ENCODE data around the gene PDX1. TPM values are rescaled to one million over a fixed set of nuclear protein-coding genes. Genes with fewer than 3 reads are reported as not detected.

Gene PDX1
- total RNA-seq, 1 experiment from 2014 or later = 3.4 TPM

- peak overlapping the region; percentile 86 for H3K27ac ChIP-seq (ENCODE audit: low read length)
- DNase-seq (ENCODE audit: low read depth, low spot score) (no peak), ATAC-seq (no peak)
- intact Hi-C loops (cut with micrococcal nuclease; ENCODE audit: unreplicated experiment) = no loop called here
- no peaks in the 10 kb centered on the region for H3K27me3 ChIP-seq (ENCODE audit: control insufficient read depth, insufficient read depth, low read length)
- no peaks in the 10 kb centered on the region for H3K36me3 ChIP-seq (ENCODE audit: control insufficient read depth, insufficient read depth, low read length)
- no peak for TF ChIP-seq CTCF (IDR thresholded peaks at IDR 0.05)
- no peak for TF ChIP-seq TCF7L2 (IDR thresholded peaks at IDR 0.05; ENCODE audit: low read depth, low read length)
- TF ChIP-seq REST (IDR thresholded peaks at IDR 0.05; ENCODE audit: insufficient read depth in 1 of 2, low read depth in 2 of 2, low read length in 1 of 2) = no peak
- TF ChIP-seq POLR2AphosphoS5 (IDR thresholded peaks at IDR 0.05; ENCODE audit: low read depth, low read length) = no peak
- no peak for TF ChIP-seq SIN3A (IDR thresholded peaks at IDR 0.05; ENCODE audit: borderline replicate concordance, insufficient read depth, low read depth, low read length)
- H3K4me3 ChIP-seq (ENCODE audit: low read depth in 2 of 2, low read length in 2 of 2) = peak overlapping the region; percentile 55 to 68; a peak in 3 of 4 replicates
- H3K4me1 ChIP-seq (ENCODE audit: control insufficient read depth, insufficient read depth, low read length) = peaks cover 3% of the 10 kb centered on the region; the same call in 1 of the 2 replicates
- ChIA-PET CTCF (no interaction called here), POLR2A (interaction anchor here (0.6 kb wide), 1 partner anchor 264 kb away, joined by 3 read pairs; no protein-coding TSS in a partner anchor)
- H3K9me3 ChIP-seq (ENCODE audit: control insufficient read depth, insufficient read depth, low read depth, low read length) = no peaks in the 10 kb centered on the region
- BruUV-seq (replicated peaks) = no TSS peak
- in situ Hi-C loops (cut with HindIII; ENCODE audit: low pct_unique_long_range_greater_than_20kb, low sequenced_read_pairs) = no loop called here
These were observed 712 bp upstream of the PDX1 start for GRCh38 chr13:27918918-27919658.

- Histone ChIP-seq H3K27me3 (ENCODE audit: control insufficient read depth, insufficient read depth, low read length) (no peaks in the 10 kb centered on the region), H3K36me3 (ENCODE audit: control insufficient read depth, insufficient read depth, low read length) (no peaks in the 10 kb centered on the region), H3K27ac (ENCODE audit: low read length) (peak overlapping the region; percentile 86; the same call in 1 of the 2 replicates), H3K9me3 (ENCODE audit: control insufficient read depth, insufficient read depth, low read depth, low read length) (no peaks in the 10 kb centered on the region), H3K4me3 (ENCODE audit: low read depth in 2 of 2, low read length in 2 of 2) (peak overlapping the region; percentile 55 to 68), H3K4me1 (ENCODE audit: control insufficient read depth, insufficient read depth, low read length) (peaks cover 3% of the 10 kb centered on the region; the same call in 1 of the 2 replicates)
- TF ChIP-seq TCF7L2 (IDR thresholded peaks at IDR 0.05; ENCODE audit: low read depth, low read length) (no peak), REST (IDR thresholded peaks at IDR 0.05; ENCODE audit: insufficient read depth in 1 of 2, low read depth in 2 of 2, low read length in 1 of 2) (no peak), CTCF (IDR thresholded peaks at IDR 0.05) (no peak), SIN3A (IDR thresholded peaks at IDR 0.05; ENCODE audit: borderline replicate concordance, insufficient read depth, low read depth, low read length) (peak; percentile 21; the same call in 1 of the 2 replicates), POLR2AphosphoS5 (IDR thresholded peaks at IDR 0.05; ENCODE audit: low read depth, low read length) (peak; percentile 22; the same call in 1 of the 2 replicates)
- in situ Hi-C loops (cut with HindIII; ENCODE audit: low pct_unique_long_range_greater_than_20kb, low sequenced_read_pairs) (no loop called here), intact Hi-C loops (cut with micrococcal nuclease; ENCODE audit: unreplicated experiment) (no loop called here)
- BruUV-seq (replicated peaks) = no TSS peak
- ATAC-seq (no peak), DNase-seq (ENCODE audit: low read depth, low spot score) (no peak)
- CTCF ChIA-PET = interaction anchor here (0.9 kb wide), 1 partner anchor 34 kb away, joined by 6 read pairs; no protein-coding TSS in a partner anchor
- POLR2A ChIA-PET = interaction anchor here (0.6 kb wide), 1 partner anchor 264 kb away, joined by 3 read pairs; no protein-coding TSS in a partner anchor
These were observed 204 bp upstream of the PDX1 start for GRCh38 chr13:27919659-27919933.
